GM10266 (cell line): ENCODE data around the gene RHOB.

ENCODE experiments used
- DNase-seq: peaks from one replicate; pipeline ENCODE4 v3.0.0; 2012; ENCODE audit errors: extremely low spot score
- TF ChIP-seq, protein P1 (sequence below): IDR thresholded peaks from 2 replicates; pipeline ENCODE4 v1.5.1; 2012; ENCODE audit warnings: mild to moderate bottlenecking, low read depth; ENCODE audit not compliant: control insufficient read depth, insufficient read depth; ENCODE audit errors: missing control alignments

The RHOB gene

DNA sequence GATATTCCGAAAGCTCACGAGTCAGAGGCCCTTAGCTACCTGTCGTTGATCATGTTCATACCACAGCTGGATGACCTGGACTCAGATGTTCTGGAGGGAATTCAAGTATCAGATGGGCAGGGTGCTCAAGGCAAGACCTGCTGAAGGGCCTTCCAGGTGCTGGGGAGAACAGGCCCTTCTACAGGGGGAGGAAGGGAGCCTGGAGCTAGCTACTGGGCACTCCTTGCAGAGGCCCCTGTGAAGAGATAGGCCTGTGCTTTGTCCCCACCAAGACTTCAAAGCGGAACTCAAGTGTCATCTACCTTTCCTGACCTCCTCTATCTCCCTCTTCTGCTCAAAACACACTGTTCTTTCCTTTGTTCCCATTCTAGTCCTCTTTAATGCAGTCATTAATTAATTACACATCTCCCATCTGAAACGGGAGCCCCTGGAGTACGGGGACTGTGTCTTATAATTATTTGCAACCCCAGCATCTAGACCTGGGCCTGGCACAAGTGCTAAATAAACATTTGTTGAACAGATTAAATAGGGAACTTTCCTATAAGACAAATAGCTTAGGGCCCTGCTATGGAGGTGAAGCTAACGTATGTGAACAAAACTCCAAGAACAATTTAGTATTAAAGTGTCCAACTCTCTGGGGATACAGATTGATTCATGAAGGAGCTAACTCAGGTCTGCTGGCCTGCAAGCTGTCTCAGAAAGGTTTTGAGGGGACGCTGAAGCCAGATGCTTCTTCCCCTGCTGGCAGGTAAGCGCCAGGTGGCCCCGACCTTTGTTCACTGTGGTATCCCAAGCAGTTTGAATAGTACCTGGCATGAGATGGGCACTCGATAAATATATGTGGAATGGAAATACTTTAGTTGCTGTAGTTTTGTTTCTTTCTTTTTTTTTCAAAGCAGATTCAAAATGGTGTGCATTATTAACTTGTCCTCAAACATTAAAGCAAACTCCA is 22.0 kb downstream of the RHOB start:
- DNase-seq, result no peak
- TF ChIP-seq, protein P1, sequence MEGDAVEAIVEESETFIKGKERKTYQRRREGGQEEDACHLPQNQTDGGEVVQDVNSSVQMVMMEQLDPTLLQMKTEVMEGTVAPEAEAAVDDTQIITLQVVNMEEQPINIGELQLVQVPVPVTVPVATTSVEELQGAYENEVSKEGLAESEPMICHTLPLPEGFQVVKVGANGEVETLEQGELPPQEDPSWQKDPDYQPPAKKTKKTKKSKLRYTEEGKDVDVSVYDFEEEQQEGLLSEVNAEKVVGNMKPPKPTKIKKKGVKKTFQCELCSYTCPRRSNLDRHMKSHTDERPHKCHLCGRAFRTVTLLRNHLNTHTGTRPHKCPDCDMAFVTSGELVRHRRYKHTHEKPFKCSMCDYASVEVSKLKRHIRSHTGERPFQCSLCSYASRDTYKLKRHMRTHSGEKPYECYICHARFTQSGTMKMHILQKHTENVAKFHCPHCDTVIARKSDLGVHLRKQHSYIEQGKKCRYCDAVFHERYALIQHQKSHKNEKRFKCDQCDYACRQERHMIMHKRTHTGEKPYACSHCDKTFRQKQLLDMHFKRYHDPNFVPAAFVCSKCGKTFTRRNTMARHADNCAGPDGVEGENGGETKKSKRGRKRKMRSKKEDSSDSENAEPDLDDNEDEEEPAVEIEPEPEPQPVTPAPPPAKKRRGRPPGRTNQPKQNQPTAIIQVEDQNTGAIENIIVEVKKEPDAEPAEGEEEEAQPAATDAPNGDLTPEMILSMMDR, result no peak

DNA sequence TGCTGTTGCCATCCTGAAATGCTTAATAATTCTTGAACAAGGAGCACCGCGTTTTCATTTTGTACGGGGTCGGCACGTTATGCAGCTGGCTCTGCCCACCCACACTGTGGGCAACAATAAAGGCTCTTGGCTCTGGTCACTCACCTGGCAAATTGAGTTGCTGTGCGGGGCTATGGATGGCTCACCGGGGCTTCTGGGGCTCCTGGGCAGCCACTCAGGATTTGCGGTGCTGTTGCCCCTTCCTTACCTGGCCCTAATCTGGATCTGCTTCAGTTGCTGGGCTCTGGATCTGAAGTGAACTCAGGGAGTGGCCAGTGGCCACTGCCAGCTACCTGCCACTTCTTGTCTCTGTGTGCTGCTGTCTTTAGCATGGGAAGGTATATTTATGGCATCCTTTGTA is 22.7 kb downstream of the RHOB start:
- TF ChIP-seq, protein P1, result no peak
- no peak for DNase-seq

DNA sequence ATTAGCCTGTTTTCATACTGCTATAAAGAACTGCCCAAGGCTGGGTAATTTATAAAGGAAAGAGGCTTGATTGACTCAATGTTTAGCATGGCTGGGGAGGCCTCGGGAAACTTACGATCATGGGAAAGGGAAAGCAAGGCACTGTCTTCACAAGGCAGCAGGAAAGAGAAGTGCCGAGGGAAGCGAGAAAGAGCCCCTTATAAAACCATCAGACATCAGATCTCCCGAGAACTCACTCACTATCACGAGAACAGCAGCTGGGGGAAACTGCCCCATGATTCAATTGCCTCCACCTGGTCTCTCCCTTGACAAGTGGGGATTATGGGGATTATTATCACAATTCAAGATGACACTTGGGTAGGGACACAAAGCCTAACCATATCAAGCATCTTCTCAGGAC is 23.3 kb downstream of the RHOB start:
- DNase-seq, result no peak
- TF ChIP-seq, protein P1, result no peak

DNA sequence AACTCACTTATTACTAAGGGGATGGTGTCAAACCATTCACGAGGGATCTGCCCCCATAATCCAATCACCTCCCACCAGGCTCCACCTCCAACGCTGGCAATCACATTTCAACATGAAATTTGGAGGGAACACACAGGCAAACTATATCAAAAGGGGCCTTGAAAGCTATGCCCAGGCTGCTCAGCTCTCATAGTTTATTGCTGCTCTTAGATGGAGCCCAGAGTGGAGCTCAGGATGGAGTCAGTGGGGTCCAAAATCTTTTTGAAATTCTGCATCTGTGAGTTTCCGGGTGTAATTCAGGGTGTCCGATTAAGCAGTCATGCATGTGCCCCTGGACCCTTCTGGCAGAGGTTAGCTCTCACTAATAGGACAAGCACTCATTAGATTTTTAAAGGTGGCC is 24.3 kb downstream of the RHOB start:
- no peak for DNase-seq

DNA sequence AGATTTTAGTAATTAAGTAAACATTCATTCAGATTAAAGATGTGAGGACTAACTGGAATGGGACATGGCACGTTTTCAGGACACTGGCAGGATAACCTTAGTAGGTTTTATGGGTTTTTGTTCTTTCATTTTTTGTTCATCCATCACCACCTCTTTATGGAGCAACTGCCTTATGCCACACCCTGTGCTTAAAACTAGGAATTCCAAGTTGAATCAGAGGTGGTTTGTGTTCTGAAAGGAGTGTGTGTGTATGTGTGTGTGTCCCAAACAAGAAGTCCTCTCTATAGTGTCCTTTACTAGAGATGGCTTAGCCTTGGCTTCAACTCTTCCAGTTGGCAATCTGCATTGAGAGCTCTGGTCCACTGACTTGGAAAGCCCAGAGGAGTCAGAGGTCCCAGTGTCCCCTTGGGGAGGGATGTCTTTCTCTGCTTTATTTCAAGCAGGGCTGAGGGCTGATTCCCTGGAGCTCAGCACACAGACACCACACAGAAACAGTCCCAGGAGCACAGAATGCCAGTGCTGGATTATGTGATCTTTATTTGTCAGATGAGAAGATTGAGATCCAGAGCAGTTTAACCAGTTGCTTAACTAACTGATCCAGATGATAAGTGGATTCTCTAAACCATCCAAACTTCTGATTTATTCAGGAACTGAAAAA is 25.2 kb downstream of the RHOB start:
- TF ChIP-seq, protein P1, result no peak

More for the DNA sequence above, 24.3 kb downstream of the RHOB start:
- TF ChIP-seq, protein P1, result no peak

DNA sequence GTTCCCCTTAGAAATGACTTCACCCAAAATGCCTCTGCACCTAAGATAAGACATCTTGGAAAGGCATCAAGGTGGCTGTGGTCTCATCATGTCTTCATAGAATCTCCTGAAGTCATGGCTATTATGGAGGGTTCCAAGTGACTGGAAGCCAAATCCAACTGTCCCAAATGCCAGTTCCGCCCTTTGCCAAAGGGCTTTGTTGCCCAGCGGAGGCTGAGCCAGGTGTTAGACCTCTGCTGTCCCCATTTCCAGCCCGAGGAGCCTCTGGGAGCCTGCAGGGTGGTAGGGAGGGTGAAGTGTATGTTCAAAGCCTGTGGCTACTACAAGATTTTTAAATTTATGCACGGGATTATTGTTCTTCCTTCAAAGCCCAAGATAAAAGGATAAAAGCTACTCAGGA is 25.7 kb downstream of the RHOB start:
- no peak for DNase-seq
- TF ChIP-seq, protein P1, result no peak

More for the DNA sequence above, 25.2 kb downstream of the RHOB start:
- DNase-seq, result no peak

DNA sequence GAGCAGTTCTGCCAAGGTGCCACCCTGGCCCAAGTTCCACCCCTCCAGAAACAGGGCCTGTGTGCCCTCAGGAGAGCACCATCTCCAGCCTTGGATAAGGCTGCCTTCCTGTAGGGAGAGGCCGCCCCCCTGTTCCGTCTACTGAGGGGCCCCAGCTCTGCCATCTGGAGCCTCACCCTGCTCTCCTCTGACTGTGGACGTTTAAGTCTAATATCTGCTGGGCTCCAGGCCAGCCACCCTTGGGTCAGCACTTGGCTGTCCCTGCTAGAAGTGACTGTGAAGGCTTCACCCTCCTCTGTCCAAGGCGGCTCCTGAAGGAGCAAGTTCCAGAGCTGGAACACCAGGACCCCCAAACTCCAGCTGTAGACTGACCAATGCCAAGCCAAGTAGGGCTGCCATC is 26.3 kb downstream of the RHOB start:
- TF ChIP-seq, protein P1, result no peak
- DNase-seq, result no peak
